K562 (cell line): ENCODE data around the gene KIF25. TPM values are rescaled to one million over a fixed set of nuclear protein-coding genes. Genes with fewer than 3 reads are reported as not detected.

ENCODE experiments used
- ATAC-seq: fragments of 200-7000 bp; cut with Tn5 transposase; 3 replicates; pipeline ENCODE4 v1.9.1; 2020; ENCODE audit warnings: moderate library complexity
- BruUV-seq: library from RNA; stranded (reverse); fragments of 400-500 nt; replicated peaks from 2 replicates; lab custom pipeline; 2021; lab: Mats Ljungman, UMichigan
- CTCF ChIA-PET: fragments of 300-600 bp; formaldehyde crosslinking; extraction: SDS; loops from one replicate; lab custom pipeline; 2021; ENCODE audit warnings: low intra/inter-chr PET ratio; lab: Yijun Ruan, JAX
- POLR2A ChIA-PET: fragments of 300-600, 350-650 bp; sonication (Branson Sonifier 250); formaldehyde crosslinking; extraction: SDS; loops from one replicate; lab custom pipeline; 2021; ENCODE audit warnings: antibody characterized with exemption, inconsistent platforms; lab: Yijun Ruan, JAX
- DNase-seq, 4 experiments: peaks; one replicate each; pipeline versions ENCODE4 v3.0.0 to v3.0.0-alpha.2; 2011 to 2018; ENCODE audit warnings: low spot score in 3 of 4, mixed read lengths in 3 of 4; ENCODE audit errors: extremely low read depth in 1 of 4
- FAIRE-seq: peaks from 2 replicates; lab custom pipeline; 2011; peaks lifted over from hg19 to GRCh38; lab: Jason Lieb, UNC
- H2AFZ ChIP-seq: 2 replicates; pipeline ENCODE4 v1.6.0; 2011; ENCODE audit warnings: low read depth, low read length, control low read depth, inconsistent platforms
- H3K27ac ChIP-seq: fragments of 200-600 bp; 3 replicates; pipeline ENCODE4 v1.8.0; 2011; ENCODE audit warnings: low read depth, mild to moderate bottlenecking, control low read depth, inconsistent platforms, low read length, moderate library complexity, mixed read lengths; ENCODE audit errors: extremely low read depth
- H3K27me3 ChIP-seq, 2 experiments: fragments of 300-600 bp in 1 of 2; 2 replicates in 1 of 2; 3 replicates in 1 of 2; pipeline versions ENCODE4 v1.6.0 to v1.8.0; 2011; ENCODE audit warnings: inconsistent platforms in 2 of 2, low read length in 2 of 2, mild to moderate bottlenecking in 1 of 2, mixed read lengths in 1 of 2, moderate library complexity in 1 of 2; ENCODE audit not compliant: control insufficient read depth in 2 of 2, insufficient read depth in 2 of 2
- H3K36me3 ChIP-seq: fragments of 300-600 bp; 3 replicates; pipeline ENCODE4 v1.8.0; 2011; ENCODE audit warnings: mild to moderate bottlenecking, low read length, inconsistent platforms; ENCODE audit not compliant: control insufficient read depth, insufficient read depth
- H3K4me1 ChIP-seq, 2 experiments: fragments of 200-600 bp in 1 of 2; replicated peaks in 1 of 2; 2 replicates in 1 of 2; 3 replicates in 1 of 2; pipeline versions ENCODE4 v1.5.1 to v1.8.0; 2011; ENCODE audit warnings: inconsistent platforms in 2 of 2, low read length in 2 of 2, mild to moderate bottlenecking in 1 of 2, mixed read lengths in 1 of 2, moderate library complexity in 1 of 2; ENCODE audit not compliant: control insufficient read depth in 2 of 2, insufficient read depth in 2 of 2
- H3K4me2 ChIP-seq: 2 replicates; pipeline ENCODE4 v1.6.1; 2011; ENCODE audit warnings: low read length, control low read depth, inconsistent platforms, mixed read lengths; ENCODE audit not compliant: insufficient read depth
- H3K4me3 ChIP-seq: fragments of 200-600 bp; sonication (generic), shearing (Covaris generic); 2 replicates; pipeline ENCODE4 v1.5.1; 2016; ENCODE audit warnings: control low read depth, inconsistent platforms
- H3K79me2 ChIP-seq: fragments of 200-600 bp; 3 replicates; pipeline ENCODE4 v1.8.0; 2011; ENCODE audit warnings: low read length, inconsistent platforms; ENCODE audit not compliant: control insufficient read depth, insufficient read depth
- H3K9ac ChIP-seq, 2 experiments: 2 replicates each; pipeline versions ENCODE4 v1.6.0 to v1.6.1; 2011; ENCODE audit warnings: low read depth in 2 of 2, low read length in 2 of 2, control low read depth in 1 of 2, inconsistent platforms in 1 of 2, mild to moderate bottlenecking in 1 of 2, mixed read lengths in 1 of 2; ENCODE audit not compliant: insufficient read depth in 1 of 2
- H3K9me1 ChIP-seq: one replicate; pipeline ENCODE4 v1.6.0; 2011; ENCODE audit warnings: inconsistent platforms, mild to moderate bottlenecking, low read length, moderate library complexity; ENCODE audit not compliant: control insufficient read depth, insufficient read depth
- H3K9me3 ChIP-seq: replicated peaks from 2 replicates; pipeline ENCODE4 v1.5.1; 2011; ENCODE audit warnings: low read depth, low read length, inconsistent platforms; ENCODE audit not compliant: control insufficient read depth, insufficient read depth
- H4K20me1 ChIP-seq: replicated peaks from 2 replicates; pipeline ENCODE4 v1.6.1; 2011; ENCODE audit warnings: low read length, inconsistent platforms, mixed read lengths; ENCODE audit not compliant: control insufficient read depth, insufficient read depth
- ARID1B ChIP-seq: fragments of 450-650 bp; IDR thresholded peaks from 2 replicates; pipeline ENCODE4 v1.6.1; 2016; ENCODE audit warnings: antibody characterized with exemption, mild to moderate bottlenecking, inconsistent platforms
- ASH1L ChIP-seq: fragments of 450-650 bp; IDR thresholded peaks from 2 replicates; pipeline ENCODE4 v1.6.1; 2018; ENCODE audit warnings: borderline replicate concordance, mild to moderate bottlenecking, low read depth; ENCODE audit not compliant: partially characterized antibody
- BDP1 ChIP-seq: IDR thresholded peaks from 3 replicates; pipeline ENCODE4 v1.6.1; 2011; ENCODE audit not compliant: insufficient read length, insufficient read depth
- BRF1 ChIP-seq: IDR thresholded peaks from 3 replicates; pipeline ENCODE4 v1.6.1; 2011; ENCODE audit warnings: borderline replicate concordance, mild to moderate bottlenecking; ENCODE audit not compliant: insufficient read length; ENCODE audit errors: extremely low read depth
- CBFA2T3 ChIP-seq: fragments of 450-650 bp; IDR thresholded peaks from 2 replicates; pipeline ENCODE4 v1.6.1; 2017
- CHD2 ChIP-seq: IDR thresholded peaks from 2 replicates; pipeline ENCODE4 v1.6.1; 2011; ENCODE audit warnings: low read depth, low read length
- FOXA1 ChIP-seq: fragments of 450-650 bp; IDR thresholded peaks from 2 replicates; pipeline ENCODE4 v1.6.1; 2016; ENCODE audit warnings: mild to moderate bottlenecking, borderline replicate concordance
- FOXK1 ChIP-seq: sonication (generic); formaldehyde crosslinking; IDR thresholded peaks from 2 replicates; pipeline ENCODE4 v1.8.0; 2022; ENCODE audit warnings: missing genetic modification reagents, mild to moderate bottlenecking, borderline replicate concordance
- HSF4 ChIP-seq: fragments of 250-450 bp; sonication (Bioruptor Pico); IDR thresholded peaks from 2 replicates; pipeline ENCODE4 v2.1.2; 2022; ENCODE audit warnings: mild to moderate bottlenecking, moderate library complexity, borderline replicate concordance
- MBD2 ChIP-seq: sonication (generic); IDR thresholded peaks from 2 replicates; pipeline ENCODE4 v1.6.1; 2016; ENCODE audit warnings: low read depth, borderline replicate concordance
- MTA1 ChIP-seq: fragments of 450-650 bp; IDR thresholded peaks from 2 replicates; pipeline ENCODE4 v1.6.1; 2017; ENCODE audit warnings: borderline replicate concordance
- NCOA6 ChIP-seq: fragments of 450-650 bp; IDR thresholded peaks from 2 replicates; pipeline ENCODE4 v1.6.1; 2017; ENCODE audit warnings: mild to moderate bottlenecking
- NELFE ChIP-seq: IDR thresholded peaks from 2 replicates; pipeline ENCODE4 v1.6.1; 2011; ENCODE audit warnings: mild to moderate bottlenecking; ENCODE audit not compliant: insufficient read depth, insufficient read length
- NUFIP1 ChIP-seq: fragments of 450-650 bp; IDR thresholded peaks from 2 replicates; pipeline ENCODE4 v1.6.1; 2018; ENCODE audit not compliant: partially characterized antibody
- RNF219 ChIP-seq: fragments of 250-450 bp; sonication (Bioruptor Pico); IDR thresholded peaks from 2 replicates; pipeline ENCODE4 v1.5.0; 2022; ENCODE audit warnings: mild to moderate bottlenecking
- SIN3A ChIP-seq, 2 experiments: fragments of 150-350 bp in 1 of 2; IDR thresholded peaks; 2 replicates each; pipeline ENCODE4 v1.6.1; 2011 to 2016; ENCODE audit warnings: borderline replicate concordance in 2 of 2, low read depth in 2 of 2, low read length in 2 of 2, mild to moderate bottlenecking in 2 of 2, moderate library complexity in 2 of 2; ENCODE audit not compliant: control insufficient read depth in 1 of 2
- TBL1XR1 ChIP-seq, 2 experiments: IDR thresholded peaks; 2 replicates each; pipeline ENCODE4 v1.6.1; 2012; ENCODE audit warnings: improper control_type of control experiment in 2 of 2, low read length in 2 of 2, mild to moderate bottlenecking in 1 of 2
- ZC3H4 ChIP-seq: sonication (generic); formaldehyde crosslinking; IDR thresholded peaks from 2 replicates; pipeline ENCODE4 v1.9.0; 2021; ENCODE audit warnings: missing genetic modification reagents, borderline replicate concordance
- ZNF146 ChIP-seq: IDR thresholded peaks from one replicate; pipeline ENCODE4 v1.6.1; 2018; ENCODE audit warnings: missing compliant biosample characterization; ENCODE audit not compliant: unreplicated experiment
- ZNF699 ChIP-seq: fragments of 250-450 bp; sonication (Bioruptor Pico); IDR thresholded peaks from 2 replicates; pipeline ENCODE4 v1.8.0; 2021; ENCODE audit warnings: mild to moderate bottlenecking, moderate library complexity; ENCODE audit not compliant: insufficient replicate concordance
- ZSCAN29 ChIP-seq: fragments of 450-650 bp; IDR thresholded peaks from 2 replicates; pipeline ENCODE4 v1.6.1; 2017
- WGBS: fragments of 100-300 bp; shearing (Covaris generic); methylation state at CpG from one replicate; pipeline ENCODE4 v1.1.6; 2016; ENCODE audit warnings: low coverage, mixed read lengths; ENCODE audit not compliant: insufficient coverage; ENCODE audit errors: missing lambda C conversion rate; 5-methylcytosine and 5-hydroxymethylcytosine counted together
- in situ Hi-C: fragments of 300-500 bp; cut with MboI; formaldehyde crosslinking; loops from 4 replicates; pipeline ENCODE4 v1.15.0; 2018; ENCODE audit warnings: inconsistent platforms, mixed read lengths
- intact Hi-C: fragments of 100-400 bp; cut with micrococcal nuclease; formaldehyde crosslinking; loops from 2 replicates; pipeline ENCODE4 v1.14.2; 2022
- polyA plus RNA-seq, 8 experiments: library from polyadenylated mRNA; depleted of rRNA in 4 of 8; stranded (reverse) in 5 of 8; unstranded in 3 of 8; fragments of >200 nt; fragmentation: Nextera tagmentation in 2 of 8; fragmentation: Illumina TruSeq in 1 of 8; extraction: Ambion mirVana in 2 of 8; extraction: Trizol in 1 of 8; gene quantifications; 2 replicates each; pipeline versions ENCODE4 v1.2.1 to v1.2.3, GENCODE V29; 2011 to 2014; ENCODE audit warnings: inconsistent platforms in 1 of 8, missing spikeins in 1 of 8
- total RNA-seq, 7 experiments: library from RNA; depleted of rRNA in 6 of 7; stranded (reverse); fragments of >200 nt in 6 of 7; fragmentation: Illumina TruSeq in 2 of 7; extraction: Trizol in 2 of 7; gene quantifications; 2 replicates each; pipeline versions ENCODE4 v1.2.1 to v1.2.3, GENCODE V29; 2011 to 2021; ENCODE audit warnings: low replicate concordance in 1 of 7

Gene KIF25
- total and polyA plus RNA-seq, 9 of the 15 experiments (the other 6 are each of a cell fraction or from before 2014, with no cell fraction given) = 0.04 to 0.49 (median 0.23) TPM; not detected in 5

- TF ChIP-seq CBFA2T3 (no peak), MBD2 (no peak), ARID1B (no peak), ZNF146 (CRISPR knock-in tag) (no peak), NUFIP1 (no peak), SIN3A (IDR thresholded peaks at IDR 0.05; ENCODE audit: borderline replicate concordance in 2 of 2, control insufficient read depth in 1 of 2, low read depth in 2 of 2, low read length in 2 of 2) (no peak), MTA1 (no peak), ZSCAN29 (no peak), NELFE (no peak), ZC3H4 (CRISPR knock-in tag) (no peak), CHD2 (no peak)
Measured at GRCh38 chr6:168064226-168064807, 66.8 kb downstream of the KIF25 start (continued).

GRCh38 chr6:168067081-168067759 lies 69.7 kb downstream of the KIF25 start:
- ChIA-PET POLR2A (interaction anchor here (0.6 to 1.0 kb wide), 2 partner anchors 13 to 610 kb away, joined by 5 to 6 read pairs; no protein-coding TSS in a partner anchor), CTCF (no interaction called here)
- FAIRE-seq (no peak), DNase-seq (no peak), ATAC-seq (no peak)
- Histone ChIP-seq H4K20me1 (peaks cover 2% of the 10 kb centered on the region; the same call in 1 of the 2 replicates), H3K9me1 (no peaks in the 10 kb centered on the region), H3K4me2 (no peak overlapping the region), H3K27ac (no peak overlapping the region), H3K9me3 (no peaks in the 10 kb centered on the region), H3K4me1 (peaks cover 0 to 11% of the 10 kb centered on the region in 2 experiments; a peak in 1 of 5 replicates), H3K79me2 (no peaks in the 10 kb centered on the region), H3K4me3 (no peak overlapping the region), H3K9ac (no peak overlapping the region), H3K36me3 (no peaks in the 10 kb centered on the region), H2AFZ (no peak overlapping the region), H3K27me3 (peaks cover 43 to 78% of the 10 kb centered on the region in 2 experiments)
- WGBS = 1% methylated on average over 24 of the region's 24 CpGs
- BruUV-seq = no TSS peak
- intact Hi-C loops = no loop called here
- in situ Hi-C loops = no loop called here
- TF ChIP-seq ASH1L (no peak), NCOA6 (no peak), BRF1 (no peak), FOXK1 (no peak), HSF4 (CRISPR knock-in tag) (no peak), BDP1 (no peak), FOXA1 (no peak), RNF219 (no peak), TBL1XR1 (IDR thresholded peaks at IDR 0.05; ENCODE audit: low read length in 2 of 2) (no peak), ZNF699 (CRISPR knock-in tag) (no peak)
